HG03045 (cell line): ENCODE results near the gene BGLAP.

ENCODE experiments used
- ATAC-seq: cut with Tn5 transposase; IDR thresholded peaks from one replicate; pipeline ENCODE4 v1.9.1; 2021; ENCODE audit warnings: mild to moderate bottlenecking, moderate library complexity; ENCODE audit not compliant: unreplicated experiment

The BGLAP gene

DNA sequence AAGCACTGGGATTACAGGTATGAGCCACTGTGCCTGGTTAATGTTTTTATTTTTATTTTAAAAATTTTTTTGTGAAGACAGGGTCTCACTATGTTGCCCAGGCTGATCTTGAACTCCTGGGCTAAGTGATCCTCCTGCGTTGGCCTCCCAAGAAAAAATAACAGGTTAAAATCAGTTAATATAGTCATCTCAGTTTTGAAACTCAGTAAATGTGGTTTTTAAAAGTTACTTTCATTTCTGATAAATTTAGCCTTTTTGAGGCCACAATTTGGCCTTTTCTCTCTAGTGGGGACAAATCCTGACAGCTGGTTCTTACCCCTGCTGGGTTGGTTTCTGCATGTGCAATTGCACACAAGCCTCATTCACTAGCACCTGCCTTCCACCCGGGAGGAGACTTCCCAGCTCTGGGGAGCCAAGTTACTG lies 15.9 kb upstream of the BGLAP start:
- peak; percentile 73 for ATAC-seq

DNA sequence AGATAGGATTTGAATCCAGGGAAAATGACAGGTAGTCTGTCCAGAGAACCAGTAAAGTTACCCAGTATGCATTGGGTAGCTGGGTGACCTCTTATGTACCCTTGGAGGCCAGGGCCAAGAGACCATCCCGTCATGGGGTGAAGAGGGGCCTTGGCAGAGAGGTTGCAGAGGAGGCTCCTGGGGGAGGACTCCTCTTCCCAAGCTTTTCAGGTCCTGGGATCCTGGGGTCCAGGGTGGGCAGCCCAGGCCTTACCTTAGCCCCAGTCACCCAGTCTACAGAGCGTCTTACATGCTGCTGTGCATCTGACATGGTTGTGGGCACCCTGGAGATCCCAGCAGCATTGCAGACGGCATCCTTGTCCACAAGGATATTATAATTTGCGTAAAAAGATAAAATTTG lies 15.2 kb upstream of the BGLAP start:
- ATAC-seq: no peak

- ATAC-seq: no peak
Measured at GRCh38 chr1:156228501-156228900, 13.5 kb upstream of the BGLAP start.

DNA sequence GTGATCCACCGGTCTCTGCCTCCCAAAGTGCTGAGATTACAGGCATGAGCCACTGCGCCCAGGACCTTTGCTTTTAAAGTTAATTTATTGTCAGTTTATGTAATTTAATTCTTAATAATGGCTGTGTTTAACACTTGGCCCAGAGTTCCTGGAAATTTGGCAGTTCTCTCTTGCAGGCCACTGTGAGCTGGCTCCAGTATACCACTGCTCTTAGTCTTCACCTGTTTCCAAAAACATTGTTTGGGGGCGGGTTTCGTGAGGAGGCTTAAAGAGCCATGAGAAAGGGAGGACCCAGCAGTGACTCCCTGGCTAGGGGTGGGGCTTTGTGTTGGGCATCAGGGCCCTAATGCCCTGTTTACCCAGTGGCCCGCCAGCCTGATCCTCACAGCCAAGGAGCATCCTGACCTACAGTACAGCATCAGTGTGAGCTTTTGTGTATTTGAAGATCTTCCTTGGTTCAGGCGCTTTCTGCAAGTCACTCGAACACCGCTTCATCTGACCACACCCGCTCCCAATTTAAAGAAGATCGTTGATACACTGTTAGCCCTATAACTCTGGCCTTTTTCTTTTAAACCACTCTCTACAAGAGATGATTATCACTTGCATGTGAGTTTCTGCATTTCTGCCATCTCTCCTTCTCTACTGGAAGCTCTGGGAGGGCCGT lies 12.0 kb upstream of the BGLAP start:
- ATAC-seq: no peak

- ATAC-seq: no peak
Measured at GRCh38 chr1:156230473-156230837, 11.5 kb upstream of the BGLAP start.

GRCh38 chr1:156232201-156232894 lies 9.6 kb upstream of the BGLAP start:
- ATAC-seq: no peak

DNA sequence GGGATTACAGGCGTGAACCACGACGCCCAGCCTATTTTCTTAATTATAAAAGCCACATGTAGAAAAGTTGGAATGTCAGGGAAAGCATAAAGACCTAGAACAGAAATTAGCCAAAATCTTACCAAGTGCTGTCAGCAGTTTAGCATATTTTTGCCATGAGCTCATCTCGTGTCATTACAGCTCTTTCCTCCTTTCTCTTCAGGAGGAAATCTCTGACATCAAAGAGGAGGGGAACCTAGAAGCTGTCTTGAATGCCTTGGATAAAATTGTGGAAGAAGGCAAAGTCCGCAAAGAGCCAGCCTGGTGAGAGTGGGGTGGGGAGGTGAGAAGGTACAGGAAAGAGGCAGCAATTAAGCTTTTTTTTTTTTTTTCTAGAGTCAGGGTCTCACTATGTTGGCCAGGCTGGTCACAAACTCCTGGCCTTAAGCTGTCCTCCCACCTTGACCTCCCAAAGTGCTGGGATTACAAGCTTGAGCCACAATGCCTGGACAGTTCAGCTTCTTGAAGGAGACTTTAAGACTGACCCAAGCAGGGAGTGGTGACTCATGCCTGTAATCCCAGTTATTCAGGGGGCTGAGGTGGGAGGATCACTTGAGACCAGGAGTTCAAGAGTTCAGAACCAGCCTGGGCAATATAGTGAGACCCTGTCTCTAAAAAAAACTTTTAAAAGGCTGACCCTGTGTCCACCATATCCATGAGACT lies 8.4 kb upstream of the BGLAP start:
- ATAC-seq: no peak

DNA sequence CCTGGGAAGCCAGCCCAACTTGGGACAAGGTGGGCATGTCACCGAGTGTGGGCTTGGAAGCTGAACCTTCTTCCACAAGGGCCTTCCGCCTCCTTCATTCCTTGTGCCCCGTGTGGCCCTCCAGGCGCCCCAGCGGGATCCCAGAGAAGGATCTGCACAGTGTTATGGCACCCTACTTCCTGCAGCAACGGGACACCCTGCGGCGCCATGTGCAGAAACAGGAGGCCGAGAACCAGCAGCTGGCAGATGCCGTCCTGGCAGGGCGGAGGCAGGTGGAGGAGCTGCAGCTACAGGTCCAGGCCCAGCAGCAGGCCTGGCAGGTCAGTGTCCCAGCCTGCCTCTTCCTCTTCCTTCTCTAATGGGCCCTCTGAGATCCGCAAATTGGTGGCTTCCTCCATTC lies 5.8 kb upstream of the BGLAP start:
- no peak for ATAC-seq

GRCh38 chr1:156238248-156238647 lies 3.7 kb upstream of the BGLAP start:
- no peak for ATAC-seq

DNA sequence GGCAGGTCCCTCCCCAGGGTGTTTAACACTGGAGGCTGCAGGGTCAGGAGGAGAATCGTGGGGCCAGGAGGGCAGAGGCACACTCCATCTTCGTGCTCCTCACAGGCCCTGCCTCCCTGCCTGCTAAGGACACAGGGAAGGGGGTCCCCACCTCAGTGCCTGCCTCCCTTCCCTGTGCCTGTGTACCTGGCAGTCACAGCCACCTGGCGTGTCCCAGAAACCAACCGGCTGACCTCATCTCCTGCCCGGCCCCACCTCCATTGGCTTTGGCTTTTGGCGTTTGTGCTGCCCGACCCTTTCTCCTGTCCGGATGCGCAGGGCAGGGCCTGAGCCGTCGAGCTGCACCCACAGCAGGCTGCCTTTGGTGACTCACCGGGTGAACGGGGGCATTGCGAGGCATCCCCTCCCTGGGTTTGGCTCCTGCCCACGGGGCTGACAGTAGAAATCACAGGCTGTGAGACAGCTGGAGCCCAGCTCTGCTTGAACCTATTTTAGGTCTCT lies 623 bp upstream of the BGLAP start:
- no peak for ATAC-seq

DNA sequence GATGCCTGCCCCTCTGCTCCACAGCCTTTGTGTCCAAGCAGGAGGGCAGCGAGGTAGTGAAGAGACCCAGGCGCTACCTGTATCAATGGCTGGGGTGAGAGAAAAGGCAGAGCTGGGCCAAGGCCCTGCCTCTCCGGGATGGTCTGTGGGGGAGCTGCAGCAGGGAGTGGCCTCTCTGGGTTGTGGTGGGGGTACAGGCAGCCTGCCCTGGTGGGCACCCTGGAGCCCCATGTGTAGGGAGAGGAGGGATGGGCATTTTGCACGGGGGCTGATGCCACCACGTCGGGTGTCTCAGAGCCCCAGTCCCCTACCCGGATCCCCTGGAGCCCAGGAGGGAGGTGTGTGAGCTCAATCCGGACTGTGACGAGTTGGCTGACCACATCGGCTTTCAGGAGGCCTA lies 754 bp downstream of the BGLAP start:
- no peak for ATAC-seq

GRCh38 chr1:156244126-156244525 lies 2.1 kb downstream of the BGLAP start:
- ATAC-seq: no peak

- no peak for ATAC-seq
Measured at GRCh38 chr1:156244712-156245111, 2.7 kb downstream of the BGLAP start.

- no peak for ATAC-seq
Measured at GRCh38 chr1:156245451-156246232, 3.7 kb downstream of the BGLAP start.

GRCh38 chr1:156246241-156246780 lies 4.3 kb downstream of the BGLAP start:
- no peak for ATAC-seq

GRCh38 chr1:156246781-156247459 lies 4.9 kb downstream of the BGLAP start:
- no peak for ATAC-seq

DNA sequence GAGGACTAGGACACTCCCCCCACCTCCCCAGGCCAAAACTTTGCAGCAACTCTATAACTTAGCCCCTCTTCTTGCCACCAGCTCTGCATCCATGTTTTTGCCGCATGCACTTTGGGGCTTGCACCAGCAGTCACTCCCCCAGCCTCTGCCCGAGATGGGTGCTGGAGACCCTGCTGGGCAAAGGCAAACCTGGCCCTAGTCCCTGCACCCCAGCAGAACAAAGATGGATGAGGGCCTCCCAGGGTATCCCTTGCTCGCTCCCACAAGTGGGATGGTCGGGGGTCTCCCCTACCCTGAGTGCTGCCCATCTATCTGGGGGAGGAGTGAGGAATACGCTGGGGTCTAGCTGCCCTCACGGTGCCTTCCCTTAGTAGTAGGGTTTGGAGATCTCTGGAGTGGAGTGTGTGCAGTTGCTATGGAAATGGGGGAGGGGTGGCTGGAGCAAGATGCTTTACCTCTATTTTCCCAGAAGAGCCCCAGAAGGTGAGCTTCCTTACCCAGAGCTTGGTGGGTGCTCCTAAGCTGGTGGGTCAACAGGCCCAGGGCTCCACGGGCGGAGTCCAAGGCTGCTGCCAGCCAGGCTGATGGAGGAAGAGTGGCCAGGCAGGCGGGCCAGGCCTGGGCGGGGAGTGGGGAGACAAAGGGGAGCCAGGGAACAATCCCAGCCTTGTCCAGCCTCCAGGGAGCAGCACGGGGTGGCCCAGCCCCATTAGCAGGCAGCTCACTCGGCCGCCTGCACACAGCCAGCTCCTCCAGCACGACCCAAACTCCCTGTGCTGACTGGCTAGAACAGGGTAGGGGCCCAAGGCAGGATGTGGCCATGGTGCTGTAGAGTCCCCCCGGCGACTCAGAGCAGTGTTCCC lies 5.7 kb downstream of the BGLAP start, which contains the start of gene PAQR6:
Gene PAQR6 (minus strand): TSS at position 597 of the 863 bp plus-strand sequence. CDS start 1,325 bp downstream, outside the sequence.
- ATAC-seq: no peak

- no peak for ATAC-seq
Measured at GRCh38 chr1:156248323-156248683, 6.3 kb downstream of the BGLAP start.

DNA sequence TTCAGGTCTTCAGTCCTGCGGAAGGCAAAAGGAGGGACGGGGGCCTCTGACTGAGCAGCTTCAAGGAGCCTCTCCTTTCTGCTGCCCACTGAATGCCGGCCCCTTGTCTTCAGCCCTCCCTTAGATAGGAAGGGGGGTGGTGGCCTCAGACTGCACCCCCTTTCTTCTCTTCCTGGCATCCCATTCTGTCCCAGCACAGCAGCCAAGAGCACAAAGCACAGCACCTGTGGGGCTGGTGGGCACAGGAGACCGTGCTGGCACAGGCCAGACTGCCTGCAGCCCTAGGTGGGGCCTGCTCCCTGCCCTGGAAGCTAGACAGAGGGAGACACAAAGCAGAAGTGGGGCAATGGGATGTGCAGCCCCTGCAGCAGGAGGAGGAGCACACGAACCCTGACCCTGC lies 7.6 kb downstream of the BGLAP start:
- no peak for ATAC-seq
